DMS114 treated with DMSO at 0.1 percent for 48 hours (cell line): ENCODE measurements around the gene TNRC18.

ENCODE experiments used
- DNase-seq: peaks from one replicate; lab custom pipeline; 2025; ENCODE audit not compliant: unreplicated experiment; lab: John Stamatoyannopoulos, UW

TNRC18 gene

DNA sequence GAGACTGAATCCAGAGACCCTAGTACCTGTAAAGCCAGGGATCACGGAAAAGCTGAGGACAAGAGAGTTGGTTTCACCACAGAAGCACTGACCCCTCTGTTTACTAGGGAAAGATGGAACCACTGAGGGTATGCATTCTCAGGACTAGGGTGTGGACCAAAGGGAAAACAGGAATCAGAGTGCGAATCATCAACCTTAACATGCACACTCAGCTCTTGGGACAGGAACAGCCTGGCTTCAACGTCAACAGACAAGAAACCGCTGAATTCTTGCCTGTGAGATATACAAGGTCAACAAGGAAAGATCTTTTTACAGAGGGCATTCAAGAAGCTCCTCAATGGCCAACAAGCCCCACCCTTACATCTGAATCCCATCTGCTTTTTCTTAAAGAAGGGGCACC lies 14.9 kb downstream of the TNRC18 start:
- DNase-seq = no peak

DNA sequence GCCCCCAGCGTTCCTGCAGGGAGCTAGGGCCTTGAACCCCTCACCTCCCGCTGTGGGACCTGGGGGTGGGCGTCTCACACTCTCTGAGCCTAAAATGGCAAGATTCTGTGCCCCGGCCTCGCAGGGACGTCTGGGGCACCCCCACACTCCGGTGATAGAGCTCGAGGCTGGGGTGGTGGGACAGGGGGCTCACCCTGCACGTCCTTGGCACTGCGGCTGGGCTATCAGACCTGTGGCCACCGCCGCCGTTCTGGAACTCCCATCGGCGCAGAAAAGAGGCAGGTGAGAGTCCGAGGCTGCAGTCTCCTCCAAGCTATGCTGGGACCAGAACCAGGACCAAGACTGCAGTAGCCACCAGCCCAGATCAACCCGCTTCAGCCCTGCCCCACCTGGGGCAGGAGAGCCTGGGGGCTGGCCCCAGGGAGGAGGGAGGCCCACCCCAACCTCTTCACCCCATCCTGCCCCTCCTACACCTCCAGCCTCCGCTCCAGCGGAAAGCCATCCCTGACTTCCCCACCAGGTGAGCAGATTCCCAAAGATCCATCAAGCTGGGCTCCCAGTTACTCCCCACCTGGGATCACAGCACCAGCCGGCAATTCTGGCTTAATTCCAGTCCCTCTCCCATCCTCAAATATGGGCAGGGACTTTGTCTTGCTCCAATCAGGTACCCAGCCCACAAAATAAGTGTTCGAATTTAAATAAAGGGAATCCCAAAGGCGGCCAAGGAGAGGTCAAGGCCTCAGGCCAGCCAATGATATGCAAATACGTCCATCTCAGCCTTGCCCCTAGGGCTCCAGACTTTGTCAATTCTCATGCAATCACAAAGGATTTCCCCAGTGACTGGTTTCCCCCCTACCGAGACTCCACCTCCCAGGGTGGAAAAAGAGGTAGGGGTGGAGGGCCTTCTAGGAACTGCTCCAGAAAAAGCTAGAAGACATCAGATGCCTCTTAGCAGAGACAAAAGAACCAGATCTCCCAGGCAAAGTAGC lies 16.4 kb downstream of the TNRC18 start:
- no peak for DNase-seq

DNA sequence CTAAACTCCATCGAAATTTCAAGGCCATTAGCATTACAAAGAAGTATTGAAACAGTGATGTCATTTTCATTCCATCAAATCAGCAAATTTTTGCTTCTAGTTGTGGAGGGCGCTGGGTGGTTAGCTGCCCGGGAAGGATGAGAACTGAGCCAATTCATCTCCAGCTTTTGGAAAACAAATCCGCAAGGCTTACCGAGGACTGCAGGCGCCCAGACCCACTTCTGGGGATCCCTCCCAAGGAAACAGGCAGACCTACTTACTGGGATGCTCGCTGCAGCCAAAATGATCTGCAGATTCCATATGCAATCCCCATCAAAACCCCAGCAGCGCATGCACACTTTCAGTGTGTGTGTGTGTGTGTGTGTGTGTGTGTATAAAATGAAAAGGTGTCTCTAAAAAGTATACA lies 19.2 kb downstream of the TNRC18 start:
- DNase-seq = no peak

DNA sequence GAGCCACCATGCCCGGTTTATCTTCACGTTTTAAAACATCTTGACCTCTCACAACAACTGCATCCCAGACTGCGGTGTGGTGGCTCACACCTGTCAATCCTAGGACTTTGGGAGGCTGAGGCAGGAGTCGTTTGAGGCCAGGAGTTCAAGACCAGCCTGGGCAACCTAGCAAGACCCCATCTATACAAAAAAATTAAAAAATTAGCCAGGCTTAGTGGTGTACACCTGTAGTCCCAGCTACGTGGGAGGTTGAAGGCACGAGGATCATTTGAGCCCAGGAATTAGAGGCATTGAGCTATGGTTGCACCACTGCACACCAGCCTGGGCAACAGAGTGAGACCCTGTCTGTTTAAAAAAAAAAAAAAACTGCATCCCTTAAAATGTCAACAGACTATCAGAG lies 20.2 kb downstream of the TNRC18 start:
- DNase-seq = no peak

DNA sequence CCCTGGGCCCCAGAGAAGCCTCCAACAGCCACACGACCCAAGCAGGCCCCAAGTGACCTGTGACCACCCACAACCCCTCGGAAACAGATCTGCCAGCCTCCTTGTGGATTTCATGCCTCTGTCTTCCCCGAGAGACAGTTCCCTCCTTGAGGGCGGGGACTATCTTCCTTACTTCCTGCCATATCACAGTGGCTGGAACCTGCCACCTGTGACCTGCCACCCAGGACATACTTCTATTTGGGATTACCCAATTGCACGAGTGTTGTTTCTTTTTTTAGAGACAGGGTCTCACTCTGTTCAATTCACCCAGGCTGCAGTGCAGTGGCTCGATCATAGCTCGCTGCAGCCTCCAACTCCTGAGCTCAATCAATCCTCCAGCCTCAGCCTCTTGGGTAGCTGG lies 25.9 kb downstream of the TNRC18 start:
- DNase-seq = no peak

DNA sequence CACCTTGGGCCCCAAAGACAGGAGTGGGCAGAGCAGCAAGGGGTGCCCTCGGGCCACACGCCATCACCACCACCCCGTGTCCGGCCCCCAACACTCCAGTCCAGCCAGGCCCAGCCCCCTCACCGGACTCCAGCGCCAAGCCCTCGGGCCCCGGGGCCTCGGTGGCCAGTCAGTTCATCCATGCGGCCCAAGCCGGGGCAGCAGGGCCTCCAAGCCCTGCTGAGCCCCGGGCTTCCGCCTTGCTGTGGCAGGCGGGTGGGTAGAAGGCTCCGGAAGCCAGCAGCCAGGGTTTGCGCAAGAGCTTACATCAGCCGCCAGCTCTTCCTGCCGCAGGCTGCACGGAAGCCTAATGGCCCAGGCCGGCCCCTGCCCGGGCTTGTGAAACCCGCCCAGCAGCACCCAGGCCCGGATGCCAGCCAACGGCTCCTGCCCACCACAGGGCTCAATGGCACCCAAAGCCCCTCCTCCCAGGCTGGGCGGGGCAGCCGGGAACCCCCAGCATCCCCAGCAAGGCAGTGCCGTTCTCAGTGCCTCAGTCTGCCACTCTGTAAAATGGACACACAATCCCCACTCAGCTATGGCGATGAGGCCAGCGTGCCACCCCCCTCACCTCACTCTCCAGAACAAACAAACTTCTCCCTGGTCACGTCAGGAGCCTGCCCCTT lies 26.5 kb downstream of the TNRC18 start:
- DNase-seq = no peak

DNA sequence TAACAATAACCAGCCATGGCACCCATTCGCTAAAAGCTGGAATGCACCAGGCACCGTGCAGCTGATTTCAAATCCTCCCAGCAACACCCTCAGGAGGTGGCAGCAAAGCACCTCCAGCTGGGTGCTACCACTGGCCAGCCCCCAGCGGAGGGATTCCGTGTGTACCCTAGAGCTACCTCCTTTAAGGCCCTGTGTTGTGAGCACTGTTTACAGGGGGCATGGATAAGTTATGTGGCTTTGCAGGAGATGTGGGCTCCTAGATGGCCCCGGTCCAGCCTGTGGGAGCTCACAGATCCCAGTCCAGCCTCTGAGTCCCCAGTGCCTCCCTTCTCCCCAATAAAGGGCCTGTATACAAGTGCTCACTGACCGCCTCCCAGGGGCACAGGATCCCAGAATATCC lies 27.1 kb downstream of the TNRC18 start:
- no peak for DNase-seq

DNA sequence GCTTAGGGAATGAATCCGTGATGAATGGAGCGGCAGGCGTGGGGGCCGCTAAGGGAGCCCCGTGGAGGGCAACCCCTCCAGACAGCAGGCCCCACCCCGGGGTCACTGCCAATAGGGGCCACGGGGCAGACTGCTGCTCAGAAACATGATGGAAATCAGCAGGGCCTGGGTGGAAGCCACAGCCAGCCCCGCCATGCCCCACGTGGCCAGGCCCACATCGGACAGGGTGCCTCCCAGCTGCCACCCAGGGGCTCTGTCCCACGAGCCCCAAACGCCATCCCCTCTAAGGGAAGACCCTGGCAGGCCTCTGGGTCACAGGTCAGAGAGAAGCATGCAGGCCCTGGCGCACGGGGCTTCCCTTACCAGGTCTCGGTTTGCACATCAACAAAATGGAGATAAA lies 28.4 kb downstream of the TNRC18 start:
- no peak for DNase-seq

DNA sequence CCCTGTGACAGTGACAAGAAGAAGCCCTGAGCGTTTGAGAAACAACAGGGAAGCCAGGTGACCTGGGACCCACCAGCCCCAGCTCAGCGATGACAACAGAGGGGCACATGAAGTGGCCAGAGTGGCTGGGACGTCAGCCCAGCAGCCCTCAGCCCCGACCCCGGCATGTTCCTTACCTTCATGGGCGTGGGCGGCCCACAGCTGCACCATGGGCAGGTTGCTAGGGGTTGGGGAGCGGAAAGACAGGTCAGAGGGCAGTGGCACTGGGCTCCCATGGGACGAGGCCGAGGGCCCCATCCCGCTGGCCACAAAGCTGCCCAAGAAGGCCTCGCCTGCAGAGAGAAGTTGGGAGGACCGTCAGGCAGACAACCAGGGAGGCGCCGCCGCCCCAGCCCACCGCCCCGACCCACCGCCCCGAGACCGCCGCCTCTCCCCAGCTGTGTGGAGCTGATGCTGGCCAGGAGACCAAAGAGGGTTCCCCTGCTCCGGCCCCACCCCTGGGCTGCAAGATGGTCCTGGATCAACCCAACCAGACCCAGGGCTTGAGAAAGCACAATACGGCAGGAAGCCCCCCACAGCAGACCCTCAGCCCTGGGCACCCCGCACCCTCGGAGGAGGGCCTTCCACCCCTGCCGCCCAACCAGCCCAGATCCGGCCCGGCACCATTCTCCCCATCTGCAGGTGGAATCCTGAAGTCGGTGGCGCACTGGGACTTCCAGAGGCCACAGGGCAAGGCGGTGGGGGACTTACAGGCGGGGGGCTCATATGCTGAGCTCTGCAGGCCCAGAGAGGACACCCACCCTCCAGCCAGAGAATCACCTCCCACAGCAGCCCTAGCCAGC lies 29.1 kb downstream of the TNRC18 start:
- DNase-seq = no peak

DNA sequence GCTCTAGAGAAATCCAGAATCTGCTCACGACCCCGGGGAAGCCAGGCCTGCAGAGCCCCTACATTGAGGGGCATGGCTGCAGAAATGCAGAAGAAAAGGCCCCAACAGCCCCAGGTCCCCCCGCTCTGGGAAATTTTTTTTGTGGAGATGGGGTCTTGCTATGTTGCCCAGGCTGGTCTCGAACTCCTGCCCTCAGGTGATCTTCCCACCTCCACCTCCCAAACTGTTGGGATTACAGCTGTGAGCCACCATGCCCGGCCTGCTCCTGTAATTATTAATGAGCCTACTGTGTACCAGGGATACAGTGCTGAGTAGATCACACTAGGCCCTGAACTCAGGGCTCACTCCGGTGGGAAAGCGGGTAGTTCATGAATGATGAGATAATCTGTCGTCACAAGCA lies 29.9 kb downstream of the TNRC18 start:
- no peak for DNase-seq

DNA sequence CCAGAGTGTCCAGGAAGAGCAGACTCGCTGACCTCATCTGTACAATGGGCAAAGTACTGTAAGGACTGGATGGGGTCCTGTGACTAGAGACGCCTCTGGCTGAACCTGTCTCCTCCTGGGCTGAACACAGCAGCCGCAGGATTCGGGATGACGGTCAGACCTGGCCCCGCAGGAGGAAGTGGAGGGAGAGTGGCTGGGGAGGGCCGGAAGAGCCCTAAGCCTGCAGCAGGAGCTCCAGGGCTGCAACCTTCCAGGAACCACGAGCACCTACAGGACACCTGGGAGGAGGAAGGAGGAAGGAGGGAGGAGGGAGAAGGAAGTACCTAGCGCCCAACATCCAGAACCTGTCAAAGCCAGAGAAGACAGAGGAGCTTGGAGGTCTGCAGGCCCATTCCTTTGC lies 30.3 kb downstream of the TNRC18 start:
- no peak for DNase-seq

DNA sequence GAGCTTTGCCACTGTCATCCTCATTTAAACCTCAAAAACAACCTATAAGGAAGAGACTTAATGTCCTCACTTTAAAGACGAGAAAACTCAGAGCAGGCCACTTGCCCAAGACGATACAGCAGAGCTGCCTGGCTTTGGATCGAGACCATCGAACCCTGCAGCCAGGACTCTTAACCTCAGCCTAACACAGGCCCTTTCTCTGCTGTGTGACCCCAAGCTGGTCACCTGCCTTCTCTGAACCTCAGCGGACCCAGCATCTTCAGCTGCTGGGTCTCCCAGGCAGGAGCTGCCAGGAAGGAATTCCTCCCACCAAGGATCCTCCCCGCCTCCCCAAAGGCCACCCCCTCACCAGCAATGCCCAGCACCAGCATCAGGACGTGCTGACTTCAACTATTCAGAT lies 32.7 kb downstream of the TNRC18 start:
- DNase-seq = no peak

DNA sequence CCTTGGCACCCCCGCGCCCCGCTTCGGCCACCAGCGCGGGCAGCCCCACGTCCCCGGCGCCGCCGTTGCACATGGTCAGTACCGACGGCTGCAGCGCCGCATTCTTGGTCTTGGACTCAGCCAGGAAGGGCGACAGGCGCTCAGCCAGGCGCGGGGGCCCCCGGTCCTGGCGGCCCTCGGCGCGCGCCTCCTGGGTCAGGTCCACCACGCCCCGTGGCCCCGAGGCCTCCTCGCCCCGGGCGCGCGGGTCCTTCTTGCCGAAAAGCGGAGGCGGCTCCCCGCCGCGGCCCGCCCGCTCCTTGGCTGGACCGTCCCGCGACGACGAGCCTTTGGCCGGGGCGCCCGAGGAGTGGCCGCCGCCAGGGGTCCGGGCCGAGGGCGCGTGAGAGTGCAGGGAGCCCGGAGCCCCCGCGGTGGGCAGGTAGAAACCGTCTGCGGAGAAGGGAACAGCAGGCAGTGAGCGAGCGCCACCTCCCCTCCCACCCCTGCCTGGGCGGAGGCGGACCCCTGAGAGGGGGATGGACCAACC lies 34.7 kb downstream of the TNRC18 start:
- DNase-seq = no peak

DNA sequence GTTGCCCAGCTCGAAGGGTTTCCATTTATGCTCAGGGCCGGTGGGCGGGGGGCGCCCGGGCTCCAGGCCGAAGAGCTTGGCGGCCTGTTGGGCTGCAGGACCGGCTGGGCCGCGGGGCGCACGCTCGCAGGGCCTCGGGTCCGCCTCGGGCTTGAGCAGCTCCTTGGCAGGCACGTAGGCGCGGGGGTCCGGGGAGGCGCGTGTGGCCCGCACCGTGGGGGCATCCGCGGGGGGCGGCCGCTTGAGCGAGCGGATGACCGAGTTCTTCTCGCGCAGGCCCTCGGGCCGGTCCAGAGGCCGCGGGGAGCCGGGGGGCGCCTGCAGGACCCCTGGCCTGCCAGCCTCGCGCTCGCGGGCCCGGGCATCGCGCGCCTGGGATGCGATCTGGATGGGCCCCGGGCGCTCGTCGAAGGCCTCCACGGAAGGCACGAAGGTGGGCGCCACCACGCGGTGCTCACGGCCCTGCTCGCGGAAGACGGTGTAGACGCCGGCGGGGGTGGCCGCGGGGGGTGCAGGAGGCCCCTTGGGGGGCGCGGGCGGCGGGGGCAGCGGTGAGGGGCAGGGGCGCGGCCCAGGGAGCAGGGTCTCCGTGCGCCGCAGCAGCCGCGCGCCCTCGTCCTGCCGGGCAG lies 35.2 kb downstream of the TNRC18 start:
- DNase-seq = no peak

DNA sequence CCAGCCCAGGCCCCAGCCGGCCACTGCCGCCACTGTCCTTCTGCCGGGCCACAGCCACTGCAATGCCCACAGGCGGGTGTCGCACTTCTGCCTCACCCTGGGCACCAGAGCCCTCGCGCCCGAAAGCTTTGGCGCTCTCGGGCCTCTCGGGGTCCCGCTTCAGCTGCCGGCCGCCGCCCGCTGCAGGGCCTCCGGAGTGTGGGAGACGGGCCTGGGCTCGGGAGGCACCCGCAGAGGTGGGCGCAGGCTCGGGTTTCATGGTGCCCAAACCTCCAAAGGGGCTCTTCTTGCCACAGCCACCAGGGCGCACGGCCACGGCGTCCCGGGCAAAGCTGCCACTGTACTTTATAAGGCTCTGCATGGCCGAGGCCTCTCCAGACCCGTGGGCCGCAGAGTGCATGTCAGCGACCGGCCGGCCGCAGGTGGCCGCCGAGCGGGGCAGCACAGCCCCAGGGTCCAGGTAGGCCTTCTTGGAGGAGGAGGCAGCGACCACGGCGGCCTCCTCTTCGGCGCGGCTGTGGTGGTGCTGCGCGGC lies 35.9 kb downstream of the TNRC18 start:
- DNase-seq = no peak

DNA sequence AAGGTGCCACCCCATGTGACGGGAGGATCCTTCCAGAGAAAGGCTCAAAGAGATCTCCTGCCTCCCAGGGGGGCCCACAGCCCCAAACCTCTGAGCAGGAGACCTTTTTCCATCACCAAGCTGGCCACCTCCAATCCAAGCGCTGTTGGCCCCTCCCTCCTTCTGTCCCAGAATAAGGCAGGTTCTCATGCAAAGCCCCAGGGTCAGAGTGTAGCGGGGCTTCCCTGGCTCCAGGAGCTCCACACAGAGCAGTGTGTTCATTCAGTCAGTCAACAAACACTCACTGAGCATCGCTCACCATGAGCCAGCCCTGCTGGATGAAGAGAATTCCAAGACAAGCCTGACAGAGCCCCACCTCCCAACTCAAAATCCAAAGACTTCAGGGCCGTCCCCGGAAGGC lies 39.0 kb downstream of the TNRC18 start:
- no peak for DNase-seq

DNA sequence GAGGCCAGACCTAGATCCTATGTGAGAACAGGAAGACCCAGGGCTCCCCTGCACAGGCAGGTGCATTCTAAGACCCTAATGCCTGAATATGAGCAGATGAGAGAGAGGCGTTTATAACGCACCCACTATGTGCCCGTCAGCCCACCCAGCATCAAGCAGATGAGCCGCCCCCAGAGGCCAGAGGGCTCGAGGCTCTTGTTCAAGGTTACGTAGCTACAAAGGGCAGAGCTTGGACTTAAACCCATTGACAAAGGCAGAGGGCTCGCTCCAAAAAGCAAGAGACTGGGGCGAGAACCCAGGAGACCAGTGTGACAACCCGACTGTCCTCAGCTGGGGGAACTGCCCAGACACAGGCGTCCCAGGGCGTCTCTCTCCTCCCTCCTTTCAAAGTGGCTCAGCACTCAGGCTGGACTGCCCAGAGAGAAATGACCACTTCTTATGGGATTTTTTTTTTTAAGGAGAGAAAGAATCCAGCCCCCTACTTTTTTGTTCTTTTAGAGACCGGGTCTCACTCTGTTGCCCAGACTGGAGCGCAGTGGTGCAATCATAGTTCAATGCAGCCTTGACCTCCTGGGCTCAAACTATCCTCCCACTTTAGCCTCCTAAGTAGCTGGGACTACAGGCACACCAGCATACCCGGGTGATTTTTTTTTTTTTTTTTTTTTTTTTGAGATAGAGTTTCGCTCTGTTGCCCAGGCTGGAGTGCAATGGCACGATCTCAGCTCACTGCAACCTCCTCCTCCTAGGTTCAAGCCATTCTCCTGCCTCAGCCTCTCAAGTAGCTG lies 40.1 kb downstream of the TNRC18 start:
- no peak for DNase-seq

DNA sequence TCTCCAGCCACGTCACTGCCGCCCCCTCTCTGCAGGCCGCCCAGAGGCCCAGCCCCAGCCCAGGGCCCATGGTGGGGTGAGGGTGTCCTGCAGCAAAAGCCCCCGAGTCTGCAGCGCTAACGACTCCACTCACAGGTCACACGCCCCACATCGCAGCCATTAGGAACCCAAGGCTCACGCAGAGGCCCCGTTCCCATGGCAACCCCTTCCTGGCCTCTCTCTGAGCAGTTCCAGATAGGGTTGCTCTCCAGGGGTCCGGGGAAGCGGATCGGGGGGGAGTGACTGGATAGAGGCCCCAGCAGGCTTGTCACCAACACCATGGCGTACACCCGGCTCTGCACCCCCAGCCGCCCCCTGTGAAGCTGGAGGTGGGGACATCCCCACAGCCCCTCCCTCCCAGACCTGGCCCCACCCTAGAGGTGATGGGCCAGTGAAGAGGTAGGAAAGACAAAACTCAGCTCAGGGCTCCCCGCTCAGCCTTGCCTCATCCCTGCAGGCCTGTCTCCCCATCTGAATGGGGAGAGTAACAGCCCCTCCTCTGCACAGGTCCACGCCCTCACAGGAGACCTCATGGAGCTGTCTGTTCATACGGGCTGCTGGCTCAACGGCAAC lies 41.2 kb downstream of the TNRC18 start:
- DNase-seq = no peak

DNA sequence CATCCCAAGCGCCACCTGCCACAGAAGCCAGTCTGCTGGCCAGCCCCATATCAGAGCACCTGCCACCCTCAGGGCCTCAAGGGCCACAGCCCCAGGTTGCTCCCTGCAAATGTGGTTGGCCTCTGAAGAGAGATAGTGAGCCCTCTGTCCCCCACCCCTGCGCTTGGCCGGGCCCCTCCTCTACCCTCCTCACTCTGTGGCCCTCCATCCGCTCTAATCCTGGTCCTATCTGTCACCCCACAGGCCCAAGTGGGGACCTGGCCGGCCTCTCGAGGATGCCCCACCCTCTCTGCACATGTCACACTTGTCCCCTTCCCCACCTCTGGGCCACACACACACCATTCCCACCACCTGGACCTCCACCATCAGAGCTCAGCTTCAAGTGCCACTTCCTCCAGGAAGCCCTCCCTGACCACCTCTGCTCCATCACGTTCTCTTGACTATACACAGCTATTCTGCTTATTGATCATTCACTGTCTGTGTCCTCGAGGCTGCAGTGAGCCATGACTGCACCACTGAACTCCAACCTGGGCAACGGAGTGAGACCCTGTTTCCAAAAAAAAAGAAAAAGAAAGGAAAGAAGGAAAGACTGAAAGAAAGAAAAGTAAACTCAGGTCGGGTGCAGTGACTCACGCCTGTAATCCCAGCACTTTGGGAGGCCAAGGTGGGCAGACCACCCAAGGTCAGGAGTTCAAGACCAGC lies 42.4 kb downstream of the TNRC18 start:
- DNase-seq = no peak
